Renal cortex interstitium (tissue), 11 donors: Measurements from ENCODE around the gene C2CD4D. TPM values are rescaled to one million over a fixed set of nuclear protein-coding genes. Genes with fewer than 3 reads are reported as not detected.

Source experiments
- DNase-seq, 11 donors: peaks; one replicate each; pipeline ENCODE4 v3.0.0-alpha.2; 2013; ENCODE audit warnings: low read depth in 9 of 11, low spot score in 4 of 11; ENCODE audit errors: extremely low read depth in 1 of 11
- polyA plus RNA-seq, 3 donors: library from polyadenylated mRNA; unstranded; fragments of 120-200 nt; gene quantifications; one replicate each; pipeline ENCODE4 v1.2.1, GENCODE V29; 2013; ENCODE audit not compliant: insufficient read length in 3 of 3

Gene C2CD4D
- polyA plus RNA-seq, 3 donors = 0.19 to 0.36 TPM; not detected in 1

DNA sequence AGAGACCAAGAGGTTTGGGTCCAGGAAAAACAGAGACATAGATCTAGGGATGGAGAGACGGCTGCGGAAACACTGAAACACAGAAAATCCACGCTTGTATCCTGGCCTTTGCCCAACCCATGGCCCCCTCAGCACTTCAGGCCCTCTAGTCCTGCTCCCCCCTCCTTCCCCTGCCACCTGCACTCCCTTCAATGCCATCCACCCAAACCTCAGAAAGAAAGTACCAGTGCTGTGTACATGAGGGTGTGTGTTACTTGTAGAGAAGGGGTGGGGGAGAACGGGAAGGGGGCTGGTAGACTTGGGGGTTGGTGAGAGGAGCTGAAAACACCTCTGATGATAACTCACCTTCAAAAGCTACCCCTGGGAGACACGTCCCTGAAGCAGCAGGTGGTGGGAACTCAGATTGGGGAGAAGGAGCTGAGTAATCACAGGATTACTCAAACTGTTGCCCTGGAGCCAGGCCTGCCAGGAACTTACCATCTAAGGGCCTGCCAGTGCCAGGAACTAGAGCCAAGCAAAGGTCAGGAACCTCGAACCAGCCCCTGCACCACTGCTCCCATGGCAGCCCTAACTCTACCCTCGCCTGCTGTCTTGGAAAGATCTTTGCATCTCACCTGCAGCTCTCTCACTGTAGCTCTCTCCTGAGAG lies 19.5 kb downstream of the C2CD4D start:
- DNase-seq = no peak

- DNase-seq = no peak
These were observed 20.3 kb downstream of the C2CD4D start for GRCh38 chr1:151819227-151819835.

GRCh38 chr1:151817353-151817730 lies 22.3 kb downstream of the C2CD4D start:
- no peak for DNase-seq

GRCh38 chr1:151816548-151817352 lies 22.9 kb downstream of the C2CD4D start:
- no peak for DNase-seq

GRCh38 chr1:151815716-151816327 lies 23.8 kb downstream of the C2CD4D start:
- no peak for DNase-seq

DNA sequence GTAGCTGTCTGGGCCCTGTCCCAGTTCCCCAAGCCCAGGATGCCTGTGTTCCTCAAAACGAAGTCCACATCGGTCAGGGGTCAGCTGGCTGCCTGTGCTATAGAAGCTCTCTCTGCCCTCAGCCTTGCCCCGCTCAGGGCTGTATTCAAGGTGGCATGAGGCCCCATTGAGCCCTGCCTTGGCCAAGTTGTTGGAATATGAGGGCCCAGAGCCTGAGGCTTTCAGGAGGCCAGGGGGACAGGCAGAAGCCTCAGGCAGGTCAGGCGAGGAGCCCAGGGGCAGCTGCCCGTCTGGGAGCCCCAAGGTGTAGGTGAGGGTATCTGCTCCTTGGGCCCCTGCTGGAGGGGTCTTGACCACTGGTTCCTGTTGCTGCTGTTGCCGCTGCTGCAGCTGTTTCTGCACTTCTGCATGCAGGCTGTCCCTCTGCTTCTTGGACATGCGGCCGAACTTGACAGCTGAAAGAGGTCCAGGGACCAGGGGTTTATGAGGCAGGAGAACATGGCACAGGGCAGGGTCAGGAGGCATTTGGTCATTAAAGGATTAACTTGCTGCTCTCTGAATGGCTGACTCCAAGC lies 24.6 kb downstream of the C2CD4D start:
- DNase-seq = no peak

DNA sequence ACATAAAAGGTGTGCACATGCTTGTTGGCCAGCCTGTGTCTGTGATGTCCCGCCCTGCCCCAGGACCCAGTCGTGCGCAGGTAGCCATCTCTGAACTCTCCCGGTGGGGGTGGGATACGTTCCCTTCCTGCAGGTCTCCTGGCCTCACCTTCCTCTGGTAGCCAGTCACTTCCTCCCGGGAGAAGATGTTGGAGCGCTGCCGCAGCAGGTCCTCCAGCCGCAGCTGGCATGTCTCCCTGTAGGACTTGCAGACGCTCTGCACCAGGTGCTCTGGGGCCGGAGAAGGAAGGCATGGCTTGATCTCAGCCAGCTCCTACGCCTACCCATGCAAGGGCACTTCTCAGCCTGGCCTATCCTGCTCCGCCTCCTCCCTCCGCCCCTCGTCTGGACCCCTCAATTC lies 25.2 kb downstream of the C2CD4D start:
- no peak for DNase-seq

DNA sequence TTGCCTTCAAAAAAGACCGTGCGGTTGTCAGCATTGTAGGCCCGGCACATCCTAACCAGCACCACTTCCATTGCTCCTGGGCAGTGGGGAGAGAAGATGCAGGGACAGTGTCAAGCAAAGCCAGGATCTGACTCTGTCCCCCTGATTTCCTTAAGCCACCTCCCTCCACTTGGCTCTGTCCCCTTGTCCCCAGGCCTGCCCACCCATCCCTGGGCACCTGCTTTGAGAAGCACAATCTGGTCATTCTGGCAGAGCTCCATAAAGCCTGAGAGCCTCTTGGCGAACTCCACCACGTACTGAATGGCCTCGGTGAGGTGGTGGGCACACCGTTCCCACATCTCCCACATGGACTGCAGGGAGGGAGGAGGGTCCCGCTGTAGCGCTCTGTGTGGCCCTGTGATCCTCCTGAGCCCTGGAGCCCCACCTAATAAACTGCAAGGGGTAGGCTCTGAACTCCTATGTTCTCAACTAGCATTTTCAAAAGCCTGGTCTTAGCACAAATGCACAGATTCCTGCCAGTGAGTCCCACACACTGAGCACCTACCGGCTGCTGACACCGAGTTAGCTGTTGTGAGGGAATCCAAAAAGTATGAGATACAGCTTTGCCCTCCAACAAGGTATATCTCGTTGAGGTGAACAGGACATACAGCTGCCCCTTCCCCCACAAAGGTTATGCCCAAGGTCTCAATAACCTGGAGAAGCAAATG lies 26.2 kb downstream of the C2CD4D start:
- no peak for DNase-seq

DNA sequence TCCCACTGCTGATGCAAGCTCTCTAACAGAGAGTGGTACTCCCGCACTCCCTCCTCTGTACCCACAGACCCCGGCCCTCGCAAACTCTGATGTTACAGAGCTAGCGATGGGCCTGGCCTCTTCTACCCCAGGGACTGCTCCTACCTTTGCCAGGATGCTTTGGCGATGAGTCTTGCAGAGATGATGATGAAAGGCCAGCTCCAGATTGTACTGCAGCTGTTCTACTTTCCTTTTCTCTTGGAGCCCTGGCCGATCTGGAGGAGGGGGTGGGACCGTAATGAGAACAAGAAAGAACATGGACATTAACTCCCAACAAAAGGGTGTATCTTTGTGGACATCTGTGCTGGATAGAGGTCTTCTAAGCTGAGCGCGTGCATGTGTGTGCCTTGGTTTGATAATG lies 28.4 kb downstream of the C2CD4D start:
- no peak for DNase-seq

DNA sequence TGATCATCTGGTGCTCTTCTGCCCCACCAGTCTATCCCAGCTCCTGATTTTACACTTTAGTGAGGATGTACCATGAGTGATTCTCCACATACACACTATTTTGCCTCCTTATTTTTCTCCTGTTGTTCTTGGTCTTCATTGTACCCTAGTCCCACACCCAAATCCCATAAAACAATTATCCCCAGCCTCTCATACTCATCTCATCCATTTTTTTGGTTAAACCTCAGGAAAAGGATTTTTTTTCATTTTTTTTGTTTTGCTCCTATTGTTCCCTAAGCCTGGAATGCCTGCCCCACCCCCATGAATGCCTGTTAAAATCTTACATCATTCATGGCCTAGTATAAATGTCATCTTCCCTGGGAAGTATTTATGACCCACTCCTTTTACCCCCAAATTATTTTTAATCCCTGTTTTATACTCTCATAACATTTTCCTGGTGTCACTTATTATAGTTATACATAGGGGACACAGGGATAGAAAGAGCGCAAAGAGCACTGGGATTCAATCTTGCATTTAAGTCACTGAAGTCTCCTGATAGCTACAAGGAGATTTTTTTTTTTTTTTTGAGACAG lies 29.5 kb downstream of the C2CD4D start:
- no peak for DNase-seq

GRCh38 chr1:151809290-151809984 lies 30.2 kb downstream of the C2CD4D start:
- no peak for DNase-seq

GRCh38 chr1:151807766-151808165 lies 31.9 kb downstream of the C2CD4D start:
- DNase-seq = no peak

DNA sequence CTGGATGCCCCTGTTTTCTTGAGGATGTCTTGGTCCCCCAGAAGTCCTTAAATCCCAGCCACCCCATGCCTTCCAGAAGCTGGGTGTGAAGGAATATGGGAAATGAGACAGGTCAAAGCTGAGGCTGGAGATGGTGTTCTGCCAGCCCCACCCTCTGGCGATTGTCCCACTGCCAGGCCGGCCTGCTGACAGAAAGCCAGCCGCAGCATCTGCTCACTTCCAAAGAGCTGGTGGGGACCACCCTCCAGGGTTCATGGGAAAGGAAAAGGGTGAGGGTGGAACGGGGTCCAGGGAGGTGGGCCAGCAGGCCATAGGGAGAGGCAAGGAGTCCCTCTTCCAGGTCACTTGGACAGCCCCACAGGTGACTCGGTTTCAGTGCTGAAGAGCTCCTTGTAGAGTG lies 32.5 kb downstream of the C2CD4D start:
- DNase-seq = no peak

- DNase-seq = no peak
These were observed 33.5 kb downstream of the C2CD4D start for GRCh38 chr1:151806170-151806569.

- DNase-seq = no peak
These were observed 34.4 kb downstream of the C2CD4D start, which contains the start of gene LINGO4 for GRCh38 chr1:151805066-151805820. Gene LINGO4, minus strand, starts transcription at chr1:151805419. Its CDS starts 2,715 bp downstream, at chr1:151802704.

- no peak for DNase-seq
These were observed 35.7 kb downstream of the C2CD4D start for GRCh38 chr1:151803915-151804314.

GRCh38 chr1:151803164-151803563 lies 36.5 kb downstream of the C2CD4D start:
- no peak for DNase-seq
